SK-N-SH (cell line): Measurements from ENCODE around the gene TMEM240. TPM values are rescaled to one million over a fixed set of nuclear protein-coding genes. Genes with fewer than 3 reads are reported as not detected.

Source experiments
- CTCF ChIA-PET: fragments of 300-600, 350-600 bp; formaldehyde crosslinking; extraction: SDS; loops from one replicate; lab custom pipeline; 2021; lab: Yijun Ruan, JAX
- POLR2A ChIA-PET: fragments of 350-600 bp; sonication (Branson Sonifier 250); formaldehyde crosslinking; extraction: SDS; loops from one replicate; lab custom pipeline; 2020; ENCODE audit warnings: antibody characterized with exemption, inconsistent platforms; lab: Yijun Ruan, JAX
- DNase-seq: peaks from one replicate; pipeline ENCODE4 v3.0.0; 2012
- H2AFZ ChIP-seq: fragments of 200-600 bp; sonication (generic); 2 replicates; pipeline ENCODE4 v1.8.1; 2016; ENCODE audit warnings: antibody characterized with exemption, mild to moderate bottlenecking, low read depth
- H3F3A ChIP-seq: fragments of 200-600 bp; sonication (generic); replicated peaks from 2 replicates; pipeline ENCODE3; 2016; ENCODE audit warnings: antibody characterized with exemption, mild to moderate bottlenecking; ENCODE audit not compliant: insufficient read depth
- H3K27ac ChIP-seq, 2 experiments: fragments of 200-500 bp in 1 of 2; fragments of 200-600 bp in 1 of 2; sonication (Bioruptor generic) in 1 of 2; sonication (generic), shearing (Covaris generic) in 1 of 2; 2 replicates each; pipeline versions ENCODE4 v1.5.1 to v1.6.1; 2014 to 2016; ENCODE audit warnings: low read depth in 2 of 2, inconsistent platforms in 1 of 2, low read length in 1 of 2, mild to moderate bottlenecking in 1 of 2, mixed read lengths in 1 of 2
- H3K27me3 ChIP-seq: fragments of 200-600 bp; sonication (generic), shearing (Covaris generic); 2 replicates; pipeline ENCODE4 v1.6.1; 2016; ENCODE audit warnings: mixed run types; ENCODE audit not compliant: insufficient read depth
- H3K36me3 ChIP-seq, 2 experiments: fragments of 200-500 bp in 1 of 2; fragments of 200-600 bp in 1 of 2; sonication (Bioruptor generic) in 1 of 2; sonication (generic) in 1 of 2; replicated peaks in 1 of 2; 2 replicates each; pipeline versions ENCODE3 to v1.5.1; 2014 to 2016; ENCODE audit warnings: low read length in 1 of 2, mild to moderate bottlenecking in 1 of 2; ENCODE audit not compliant: insufficient read depth in 2 of 2, control insufficient read depth in 1 of 2
- H3K4me1 ChIP-seq, 2 experiments: fragments of 200-500 bp in 1 of 2; fragments of 200-600 bp in 1 of 2; sonication (Bioruptor generic) in 1 of 2; sonication (generic), shearing (Covaris generic) in 1 of 2; 2 replicates each; pipeline versions ENCODE4 v1.5.1 to v1.6.1; 2014 to 2016; ENCODE audit warnings: low read depth in 1 of 2, low read length in 1 of 2, mixed run types in 1 of 2; ENCODE audit not compliant: insufficient read depth in 2 of 2, control insufficient read depth in 1 of 2
- H3K4me2 ChIP-seq: fragments of 200-600 bp; sonication (generic), shearing (Covaris generic); 2 replicates; pipeline ENCODE4 v1.6.1; 2017; ENCODE audit warnings: mixed run types
- H3K4me3 ChIP-seq, 2 experiments: fragments of 200-500 bp in 1 of 2; fragments of 200-600 bp in 1 of 2; sonication (Bioruptor generic) in 1 of 2; sonication (generic), shearing (Covaris generic) in 1 of 2; 2 replicates each; pipeline versions ENCODE4 v1.5.1 to v1.8.1; 2014 to 2016; ENCODE audit warnings: low read depth in 2 of 2, inconsistent platforms in 1 of 2, low read length in 1 of 2, mild to moderate bottlenecking in 1 of 2, mixed read lengths in 1 of 2, moderate library complexity in 1 of 2
- H3K79me2 ChIP-seq: fragments of 200-600 bp; sonication (generic); 2 replicates; pipeline ENCODE4 v1.8.1; 2017; ENCODE audit warnings: mild to moderate bottlenecking; ENCODE audit not compliant: insufficient read depth
- H3K9ac ChIP-seq: fragments of 200-600 bp; sonication (generic); 2 replicates; pipeline ENCODE4 v1.6.1; 2017; ENCODE audit warnings: mixed run types
- H3K9me2 ChIP-seq: fragments of 200-600 bp; sonication (generic); 2 replicates; pipeline ENCODE4 v1.6.1; 2017; ENCODE audit warnings: mixed run types
- H3K9me3 ChIP-seq: fragments of 200-600 bp; sonication (generic); 2 replicates; pipeline ENCODE4 v1.6.1; 2017; ENCODE audit warnings: mixed run types, mild to moderate bottlenecking, moderate library complexity
- H4K20me1 ChIP-seq: fragments of 200-600 bp; sonication (generic); 2 replicates; pipeline ENCODE4 v1.6.1; 2017; ENCODE audit warnings: mild to moderate bottlenecking, mixed run types; ENCODE audit not compliant: insufficient read depth
- EP300 ChIP-seq, 2 experiments: IDR thresholded peaks; 2 replicates each; pipeline versions ENCODE4 v1.4.0 to v1.6.1; 2012; ENCODE audit warnings: borderline replicate concordance in 1 of 2, low read depth in 1 of 2, low read length in 1 of 2
- EZH2phosphoT487 ChIP-seq: fragments of 200-600 bp; sonication (generic); IDR thresholded peaks from 2 replicates; pipeline ENCODE4 v1.6.1; 2017; ENCODE audit warnings: low read depth, mixed run types, mild to moderate bottlenecking, antibody characterized with exemption, moderate library complexity, borderline replicate concordance
- FOXM1 ChIP-seq: IDR thresholded peaks from 2 replicates; pipeline ENCODE4 v1.4.0; 2012; ENCODE audit warnings: low read depth, mild to moderate bottlenecking
- GABPA ChIP-seq: IDR thresholded peaks from 2 replicates; pipeline ENCODE4 v1.4.0; 2012; ENCODE audit warnings: low read depth, mild to moderate bottlenecking
- NFIC ChIP-seq: IDR thresholded peaks from 2 replicates; pipeline ENCODE4 v1.4.0; 2012; ENCODE audit warnings: borderline replicate concordance
- RAD21 ChIP-seq: IDR thresholded peaks from 2 replicates; pipeline ENCODE4 v1.6.1; 2012; ENCODE audit warnings: mild to moderate bottlenecking, low read length
- RXRA ChIP-seq: IDR thresholded peaks from 2 replicates; pipeline ENCODE4 v1.4.0; 2012; ENCODE audit warnings: low read depth, mild to moderate bottlenecking, borderline replicate concordance
- SMC3 ChIP-seq: IDR thresholded peaks from 2 replicates; pipeline ENCODE4 v1.6.1; 2012; ENCODE audit warnings: low read depth, low read length, improper control_type of control experiment
- TAF1 ChIP-seq: IDR thresholded peaks from 2 replicates; pipeline ENCODE4 v1.6.1; 2012; ENCODE audit warnings: low read depth, mild to moderate bottlenecking, low read length, moderate library complexity, borderline replicate concordance
- TEAD4 ChIP-seq: IDR thresholded peaks from 2 replicates; pipeline ENCODE4 v1.4.0; 2012; ENCODE audit warnings: mild to moderate bottlenecking, borderline replicate concordance; ENCODE audit not compliant: insufficient read depth
- WGBS: methylation state at CpG from one replicate; pipeline ENCODE4 v1.1.6; 2017; ENCODE audit warnings: low lambda C conversion rate; 5-methylcytosine and 5-hydroxymethylcytosine counted together
- polyA plus RNA-seq, 3 experiments: library from polyadenylated mRNA; depleted of rRNA; stranded (reverse); fragments of >200 nt; gene quantifications; 2 replicates each; pipeline ENCODE4 v1.2.3, GENCODE V29; 2012
- TF ChIP-seq, protein P1 (sequence below): fragments of 150-350 bp; IDR thresholded peaks from 2 replicates; pipeline ENCODE4 v1.6.1; 2016; ENCODE audit warnings: mild to moderate bottlenecking, low read depth, low read length
- TF ChIP-seq, protein P2 (sequence below): fragments of 150-350 bp; IDR thresholded peaks from 2 replicates; pipeline ENCODE4 v1.6.1; 2017; ENCODE audit warnings: antibody characterized with exemption, low read length, low read depth, borderline replicate concordance
- TF ChIP-seq, protein P3 (sequence below): IDR thresholded peaks from 2 replicates; pipeline ENCODE4 v1.4.0; 2012; ENCODE audit warnings: low read depth, borderline replicate concordance
- TF ChIP-seq, protein P4 (sequence below): fragments of 200-600 bp; sonication (generic); IDR thresholded peaks from 2 replicates; pipeline ENCODE4 v1.6.1; 2017; ENCODE audit warnings: antibody characterized with exemption, mild to moderate bottlenecking, moderate library complexity
- TF ChIP-seq, protein P5 (sequence below): IDR thresholded peaks from 2 replicates; pipeline ENCODE4 v1.6.1; 2012; ENCODE audit warnings: mild to moderate bottlenecking, low read depth, low read length, moderate library complexity
- TF ChIP-seq, protein P6 (sequence below): IDR thresholded peaks from 2 replicates; pipeline ENCODE4 v1.4.0; 2012; ENCODE audit warnings: low read depth

The TMEM240 gene
- polyA plus RNA-seq, 1 of the 3 experiments (the other 2 are of a cell fraction) = 6.5 TPM

DNA sequence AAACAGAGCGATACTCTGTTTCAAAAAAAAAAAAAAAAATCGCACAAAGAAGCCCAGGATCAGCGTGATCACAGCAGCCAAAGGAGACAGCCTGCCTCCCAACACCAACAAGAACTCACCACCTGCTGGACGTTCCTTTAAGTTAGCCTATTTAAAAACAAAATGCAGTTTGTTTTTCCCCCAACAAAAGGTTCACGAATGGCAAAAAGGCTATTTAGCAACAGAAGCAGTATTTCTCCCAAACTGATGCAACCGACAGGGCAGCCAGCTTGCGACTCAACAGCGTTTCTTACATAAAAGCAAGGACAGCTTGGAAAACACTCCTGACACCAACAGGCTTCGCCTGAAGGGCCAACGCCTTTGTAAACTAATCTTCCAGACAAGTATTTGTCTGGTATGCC is 27.5 kb upstream of the TMEM240 start:
- ChIA-PET POLR2A (no interaction called here), CTCF (no interaction called here)
- Histone ChIP-seq H3K9ac (no peak overlapping the region), H3K4me2 (no peak overlapping the region), H3K27ac (no peak overlapping the region), H3K79me2 (peaks cover 100% of the 10 kb centered on the region), H3K9me3 (no peaks in the 10 kb centered on the region), H3K4me3 (no peak overlapping the region), H3K4me1 (no peaks in the 10 kb centered on the region), H3F3A (peaks cover 8% of the 10 kb centered on the region), H3K36me3 (peaks cover 22 to 26% of the 10 kb centered on the region in 2 experiments), H4K20me1 (peaks cover 75% of the 10 kb centered on the region), H3K27me3 (no peaks in the 10 kb centered on the region), H3K9me2 (no peaks in the 10 kb centered on the region), H2AFZ (no peak overlapping the region)
- no peak for TF ChIP-seq RAD21
- no peak for TF ChIP-seq NFIC
- no peak for TF ChIP-seq FOXM1
- TF ChIP-seq TAF1 = no peak
- TF ChIP-seq, protein P1, sequence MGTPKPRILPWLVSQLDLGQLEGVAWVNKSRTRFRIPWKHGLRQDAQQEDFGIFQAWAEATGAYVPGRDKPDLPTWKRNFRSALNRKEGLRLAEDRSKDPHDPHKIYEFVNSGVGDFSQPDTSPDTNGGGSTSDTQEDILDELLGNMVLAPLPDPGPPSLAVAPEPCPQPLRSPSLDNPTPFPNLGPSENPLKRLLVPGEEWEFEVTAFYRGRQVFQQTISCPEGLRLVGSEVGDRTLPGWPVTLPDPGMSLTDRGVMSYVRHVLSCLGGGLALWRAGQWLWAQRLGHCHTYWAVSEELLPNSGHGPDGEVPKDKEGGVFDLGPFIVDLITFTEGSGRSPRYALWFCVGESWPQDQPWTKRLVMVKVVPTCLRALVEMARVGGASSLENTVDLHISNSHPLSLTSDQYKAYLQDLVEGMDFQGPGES = no peak
- TF ChIP-seq EP300 (IDR thresholded peaks at IDR 0.05; ENCODE audit: borderline replicate concordance in 1 of 2, low read depth in 1 of 2, low read length in 1 of 2) = no peak
- TF ChIP-seq, protein P2, sequence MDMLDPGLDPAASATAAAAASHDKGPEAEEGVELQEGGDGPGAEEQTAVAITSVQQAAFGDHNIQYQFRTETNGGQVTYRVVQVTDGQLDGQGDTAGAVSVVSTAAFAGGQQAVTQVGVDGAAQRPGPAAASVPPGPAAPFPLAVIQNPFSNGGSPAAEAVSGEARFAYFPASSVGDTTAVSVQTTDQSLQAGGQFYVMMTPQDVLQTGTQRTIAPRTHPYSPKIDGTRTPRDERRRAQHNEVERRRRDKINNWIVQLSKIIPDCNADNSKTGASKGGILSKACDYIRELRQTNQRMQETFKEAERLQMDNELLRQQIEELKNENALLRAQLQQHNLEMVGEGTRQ = no peak
- no peak for DNase-seq
- WGBS = 96% methylated on average over 10 of the region's 10 CpGs

DNA sequence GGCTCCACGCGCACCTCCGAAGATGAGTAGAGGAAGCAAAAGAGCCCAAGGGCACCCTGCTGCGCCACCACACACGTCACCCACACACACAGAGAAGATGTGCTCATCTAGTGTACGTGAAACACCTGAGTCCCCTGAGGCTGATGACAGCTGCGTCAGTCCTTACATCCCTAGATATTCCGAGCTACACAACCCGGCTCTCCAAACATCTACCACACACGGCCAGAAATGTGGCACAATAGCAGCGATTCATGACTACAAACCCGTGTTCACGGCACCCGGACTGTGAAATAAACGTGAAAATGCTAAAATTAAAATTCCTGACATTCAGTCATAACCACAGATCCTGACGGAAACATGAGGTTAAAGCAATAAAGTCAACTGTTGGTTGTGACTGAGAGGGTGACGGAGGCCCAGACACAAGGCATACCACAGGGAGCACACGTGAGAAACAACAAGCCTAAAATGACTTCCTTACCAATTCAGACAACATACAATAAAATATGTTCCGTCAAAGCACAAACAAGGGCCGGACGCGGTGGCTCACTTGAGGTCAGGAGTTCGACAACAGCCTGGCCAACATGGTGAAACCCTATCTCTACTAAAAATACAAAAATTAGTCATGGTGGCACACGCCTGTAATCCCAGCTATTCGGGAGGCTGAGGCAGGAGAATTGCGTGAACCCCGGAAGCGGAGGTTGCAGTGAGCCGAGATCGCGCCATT is 26.9 kb upstream of the TMEM240 start:
- Histone ChIP-seq H3K4me1 (no peaks in the 10 kb centered on the region), H3F3A (peaks cover 8% of the 10 kb centered on the region), H3K9me2 (no peaks in the 10 kb centered on the region), H3K9ac (no peak overlapping the region), H3K27me3 (no peaks in the 10 kb centered on the region), H3K27ac (no peak overlapping the region), H3K36me3 (peaks cover 21 to 28% of the 10 kb centered on the region in 2 experiments), H2AFZ (no peak overlapping the region), H3K9me3 (no peaks in the 10 kb centered on the region), H3K79me2 (peaks cover 98% of the 10 kb centered on the region), H4K20me1 (peaks cover 75% of the 10 kb centered on the region), H3K4me3 (no peak overlapping the region), H3K4me2 (no peak overlapping the region)
- ChIA-PET POLR2A (no interaction called here), CTCF (no interaction called here)
- DNase-seq = no peak
- WGBS = 96% methylated on average over 31 of the region's 31 CpGs
- TF ChIP-seq SMC3 (no peak), FOXM1 (no peak), TEAD4 (no peak), TAF1 (no peak), GABPA (no peak), RXRA (no peak), EZH2phosphoT487 (no peak)
- TF ChIP-seq, protein P3, sequence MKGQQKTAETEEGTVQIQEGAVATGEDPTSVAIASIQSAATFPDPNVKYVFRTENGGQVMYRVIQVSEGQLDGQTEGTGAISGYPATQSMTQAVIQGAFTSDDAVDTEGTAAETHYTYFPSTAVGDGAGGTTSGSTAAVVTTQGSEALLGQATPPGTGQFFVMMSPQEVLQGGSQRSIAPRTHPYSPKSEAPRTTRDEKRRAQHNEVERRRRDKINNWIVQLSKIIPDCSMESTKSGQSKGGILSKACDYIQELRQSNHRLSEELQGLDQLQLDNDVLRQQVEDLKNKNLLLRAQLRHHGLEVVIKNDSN = no peak
- TF ChIP-seq, protein P4, sequence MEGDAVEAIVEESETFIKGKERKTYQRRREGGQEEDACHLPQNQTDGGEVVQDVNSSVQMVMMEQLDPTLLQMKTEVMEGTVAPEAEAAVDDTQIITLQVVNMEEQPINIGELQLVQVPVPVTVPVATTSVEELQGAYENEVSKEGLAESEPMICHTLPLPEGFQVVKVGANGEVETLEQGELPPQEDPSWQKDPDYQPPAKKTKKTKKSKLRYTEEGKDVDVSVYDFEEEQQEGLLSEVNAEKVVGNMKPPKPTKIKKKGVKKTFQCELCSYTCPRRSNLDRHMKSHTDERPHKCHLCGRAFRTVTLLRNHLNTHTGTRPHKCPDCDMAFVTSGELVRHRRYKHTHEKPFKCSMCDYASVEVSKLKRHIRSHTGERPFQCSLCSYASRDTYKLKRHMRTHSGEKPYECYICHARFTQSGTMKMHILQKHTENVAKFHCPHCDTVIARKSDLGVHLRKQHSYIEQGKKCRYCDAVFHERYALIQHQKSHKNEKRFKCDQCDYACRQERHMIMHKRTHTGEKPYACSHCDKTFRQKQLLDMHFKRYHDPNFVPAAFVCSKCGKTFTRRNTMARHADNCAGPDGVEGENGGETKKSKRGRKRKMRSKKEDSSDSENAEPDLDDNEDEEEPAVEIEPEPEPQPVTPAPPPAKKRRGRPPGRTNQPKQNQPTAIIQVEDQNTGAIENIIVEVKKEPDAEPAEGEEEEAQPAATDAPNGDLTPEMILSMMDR = no peak
- TF ChIP-seq, protein P5, sequence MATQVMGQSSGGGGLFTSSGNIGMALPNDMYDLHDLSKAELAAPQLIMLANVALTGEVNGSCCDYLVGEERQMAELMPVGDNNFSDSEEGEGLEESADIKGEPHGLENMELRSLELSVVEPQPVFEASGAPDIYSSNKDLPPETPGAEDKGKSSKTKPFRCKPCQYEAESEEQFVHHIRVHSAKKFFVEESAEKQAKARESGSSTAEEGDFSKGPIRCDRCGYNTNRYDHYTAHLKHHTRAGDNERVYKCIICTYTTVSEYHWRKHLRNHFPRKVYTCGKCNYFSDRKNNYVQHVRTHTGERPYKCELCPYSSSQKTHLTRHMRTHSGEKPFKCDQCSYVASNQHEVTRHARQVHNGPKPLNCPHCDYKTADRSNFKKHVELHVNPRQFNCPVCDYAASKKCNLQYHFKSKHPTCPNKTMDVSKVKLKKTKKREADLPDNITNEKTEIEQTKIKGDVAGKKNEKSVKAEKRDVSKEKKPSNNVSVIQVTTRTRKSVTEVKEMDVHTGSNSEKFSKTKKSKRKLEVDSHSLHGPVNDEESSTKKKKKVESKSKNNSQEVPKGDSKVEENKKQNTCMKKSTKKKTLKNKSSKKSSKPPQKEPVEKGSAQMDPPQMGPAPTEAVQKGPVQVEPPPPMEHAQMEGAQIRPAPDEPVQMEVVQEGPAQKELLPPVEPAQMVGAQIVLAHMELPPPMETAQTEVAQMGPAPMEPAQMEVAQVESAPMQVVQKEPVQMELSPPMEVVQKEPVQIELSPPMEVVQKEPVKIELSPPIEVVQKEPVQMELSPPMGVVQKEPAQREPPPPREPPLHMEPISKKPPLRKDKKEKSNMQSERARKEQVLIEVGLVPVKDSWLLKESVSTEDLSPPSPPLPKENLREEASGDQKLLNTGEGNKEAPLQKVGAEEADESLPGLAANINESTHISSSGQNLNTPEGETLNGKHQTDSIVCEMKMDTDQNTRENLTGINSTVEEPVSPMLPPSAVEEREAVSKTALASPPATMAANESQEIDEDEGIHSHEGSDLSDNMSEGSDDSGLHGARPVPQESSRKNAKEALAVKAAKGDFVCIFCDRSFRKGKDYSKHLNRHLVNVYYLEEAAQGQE = no peak
- TF ChIP-seq, protein P6, sequence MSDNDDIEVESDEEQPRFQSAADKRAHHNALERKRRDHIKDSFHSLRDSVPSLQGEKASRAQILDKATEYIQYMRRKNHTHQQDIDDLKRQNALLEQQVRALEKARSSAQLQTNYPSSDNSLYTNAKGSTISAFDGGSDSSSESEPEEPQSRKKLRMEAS = no peak
- TF ChIP-seq, protein P2 = no peak
